HepG2 (cell line): ENCODE results near the gene TMEM190.

Experiments used
- CC2D1A ChIP-seq: sonication (generic); formaldehyde crosslinking; IDR thresholded peaks from 2 replicates; pipeline ENCODE4 v1.8.1; 2023; ENCODE audit warnings: mild to moderate bottlenecking, missing genetic modification reagents
- POLR2A ChIP-seq, 2 experiments: IDR thresholded peaks; 2 replicates each; pipeline ENCODE4 v1.6.1; 2011; ENCODE audit warnings: low read depth in 2 of 2, low read length in 2 of 2, mild to moderate bottlenecking in 1 of 2, moderate library complexity in 1 of 2; ENCODE audit not compliant: insufficient read depth in 1 of 2
- RBM22 ChIP-seq: fragments of 200-400 bp; formaldehyde crosslinking; optimal IDR thresholded peaks from 2 replicates; pipeline ENCODE3; 2017; ENCODE audit warnings: mild to moderate bottlenecking, low read length, moderate library complexity
- RFX5 ChIP-seq: IDR thresholded peaks from 2 replicates; pipeline ENCODE4 v1.6.1; 2011; ENCODE audit warnings: low read depth, low read length, improper control_type of control experiment
- SIN3A ChIP-seq: IDR thresholded peaks from 2 replicates; pipeline ENCODE4 v1.6.1; 2011; ENCODE audit warnings: low read depth, mild to moderate bottlenecking, control low read depth, low read length, borderline replicate concordance
- TCF7L2 ChIP-seq: IDR thresholded peaks from 2 replicates; pipeline ENCODE4 v1.6.1; 2011; ENCODE audit warnings: mild to moderate bottlenecking, low read depth, low read length, moderate library complexity
- ZSCAN20 ChIP-seq: sonication (generic); formaldehyde crosslinking; IDR thresholded peaks from 2 replicates; pipeline ENCODE4 v1.4.0; 2020; ENCODE audit warnings: missing genetic modification reagents, mild to moderate bottlenecking, borderline replicate concordance
- TF ChIP-seq, protein P1 (sequence below), 2 experiments: sonication (generic) in 1 of 2; formaldehyde crosslinking in 1 of 2; IDR thresholded peaks; 2 replicates each; pipeline versions ENCODE4 v1.5.1 to v1.6.1; 2011 to 2020; ENCODE audit warnings: borderline replicate concordance in 1 of 2, low read depth in 1 of 2, low read length in 1 of 2, mild to moderate bottlenecking in 1 of 2, missing genetic modification reagents in 1 of 2, moderate library complexity in 1 of 2
- TF ChIP-seq, protein P2 (sequence below): sonication (generic); formaldehyde crosslinking; IDR thresholded peaks from 2 replicates; pipeline ENCODE4 v1.5.1; 2020; ENCODE audit warnings: missing genetic modification reagents, mild to moderate bottlenecking, borderline replicate concordance

DNA sequence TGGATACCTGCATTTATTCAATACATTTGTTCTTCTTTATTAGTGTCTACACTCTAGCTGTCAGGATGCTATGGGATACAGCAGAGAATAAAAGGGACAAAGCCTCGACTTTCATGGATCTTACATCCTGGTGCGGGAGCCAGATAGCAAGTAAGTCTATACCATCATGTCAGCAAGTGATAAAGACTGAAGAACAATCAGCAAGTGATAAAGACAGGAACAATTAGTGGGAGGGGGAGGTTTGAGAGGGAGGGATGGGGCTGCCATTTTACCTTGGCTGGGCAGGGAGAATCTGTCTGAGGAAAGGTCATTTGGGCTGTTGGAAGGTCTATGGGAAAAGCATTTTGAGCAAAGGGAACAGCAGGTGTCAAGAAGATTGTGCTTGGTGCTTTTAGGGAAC, 33.5 kb downstream of the TMEM190 start:
- TF ChIP-seq SIN3A = no peak
- no peak for TF ChIP-seq CC2D1A (CRISPR knock-in tag)
- TF ChIP-seq POLR2A (IDR thresholded peaks at IDR 0.05; ENCODE audit: insufficient read depth in 1 of 2, low read depth in 2 of 2, low read length in 2 of 2) = no peak
- TF ChIP-seq, protein P1, sequence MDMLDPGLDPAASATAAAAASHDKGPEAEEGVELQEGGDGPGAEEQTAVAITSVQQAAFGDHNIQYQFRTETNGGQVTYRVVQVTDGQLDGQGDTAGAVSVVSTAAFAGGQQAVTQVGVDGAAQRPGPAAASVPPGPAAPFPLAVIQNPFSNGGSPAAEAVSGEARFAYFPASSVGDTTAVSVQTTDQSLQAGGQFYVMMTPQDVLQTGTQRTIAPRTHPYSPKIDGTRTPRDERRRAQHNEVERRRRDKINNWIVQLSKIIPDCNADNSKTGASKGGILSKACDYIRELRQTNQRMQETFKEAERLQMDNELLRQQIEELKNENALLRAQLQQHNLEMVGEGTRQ (IDR thresholded peaks at IDR 0.05; ENCODE audit: low read depth, low read length) = no peak
- TF ChIP-seq, protein P1 (CRISPR knock-in tag; IDR thresholded peaks at IDR 0.05; ENCODE audit: borderline replicate concordance) = no peak
- TF ChIP-seq RBM22 = no peak
- no peak for TF ChIP-seq ZSCAN20 (CRISPR knock-in tag)
- TF ChIP-seq, protein P2, sequence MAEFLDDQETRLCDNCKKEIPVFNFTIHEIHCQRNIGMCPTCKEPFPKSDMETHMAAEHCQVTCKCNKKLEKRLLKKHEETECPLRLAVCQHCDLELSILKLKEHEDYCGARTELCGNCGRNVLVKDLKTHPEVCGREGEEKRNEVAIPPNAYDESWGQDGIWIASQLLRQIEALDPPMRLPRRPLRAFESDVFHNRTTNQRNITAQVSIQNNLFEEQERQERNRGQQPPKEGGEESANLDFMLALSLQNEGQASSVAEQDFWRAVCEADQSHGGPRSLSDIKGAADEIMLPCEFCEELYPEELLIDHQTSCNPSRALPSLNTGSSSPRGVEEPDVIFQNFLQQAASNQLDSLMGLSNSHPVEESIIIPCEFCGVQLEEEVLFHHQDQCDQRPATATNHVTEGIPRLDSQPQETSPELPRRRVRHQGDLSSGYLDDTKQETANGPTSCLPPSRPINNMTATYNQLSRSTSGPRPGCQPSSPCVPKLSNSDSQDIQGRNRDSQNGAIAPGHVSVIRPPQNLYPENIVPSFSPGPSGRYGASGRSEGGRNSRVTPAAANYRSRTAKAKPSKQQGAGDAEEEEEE (CRISPR knock-in tag) = no peak
- TF ChIP-seq RFX5 = no peak
- TF ChIP-seq TCF7L2 = no peak
